ENCODE results near the gene TDRD7.

GRCh38 chr9:97545486-97545885, 133.6 kb downstream of the TDRD7 start:
- TF ChIP-seq POLR2AphosphoS5 (IDR thresholded peaks at IDR 0.05; ENCODE audit: low read depth, low read length), result no peak
- no peak for TF ChIP-seq SIN3A (IDR thresholded peaks at IDR 0.05; ENCODE audit: borderline replicate concordance, insufficient read depth, low read length)
- TF ChIP-seq, protein P1, sequence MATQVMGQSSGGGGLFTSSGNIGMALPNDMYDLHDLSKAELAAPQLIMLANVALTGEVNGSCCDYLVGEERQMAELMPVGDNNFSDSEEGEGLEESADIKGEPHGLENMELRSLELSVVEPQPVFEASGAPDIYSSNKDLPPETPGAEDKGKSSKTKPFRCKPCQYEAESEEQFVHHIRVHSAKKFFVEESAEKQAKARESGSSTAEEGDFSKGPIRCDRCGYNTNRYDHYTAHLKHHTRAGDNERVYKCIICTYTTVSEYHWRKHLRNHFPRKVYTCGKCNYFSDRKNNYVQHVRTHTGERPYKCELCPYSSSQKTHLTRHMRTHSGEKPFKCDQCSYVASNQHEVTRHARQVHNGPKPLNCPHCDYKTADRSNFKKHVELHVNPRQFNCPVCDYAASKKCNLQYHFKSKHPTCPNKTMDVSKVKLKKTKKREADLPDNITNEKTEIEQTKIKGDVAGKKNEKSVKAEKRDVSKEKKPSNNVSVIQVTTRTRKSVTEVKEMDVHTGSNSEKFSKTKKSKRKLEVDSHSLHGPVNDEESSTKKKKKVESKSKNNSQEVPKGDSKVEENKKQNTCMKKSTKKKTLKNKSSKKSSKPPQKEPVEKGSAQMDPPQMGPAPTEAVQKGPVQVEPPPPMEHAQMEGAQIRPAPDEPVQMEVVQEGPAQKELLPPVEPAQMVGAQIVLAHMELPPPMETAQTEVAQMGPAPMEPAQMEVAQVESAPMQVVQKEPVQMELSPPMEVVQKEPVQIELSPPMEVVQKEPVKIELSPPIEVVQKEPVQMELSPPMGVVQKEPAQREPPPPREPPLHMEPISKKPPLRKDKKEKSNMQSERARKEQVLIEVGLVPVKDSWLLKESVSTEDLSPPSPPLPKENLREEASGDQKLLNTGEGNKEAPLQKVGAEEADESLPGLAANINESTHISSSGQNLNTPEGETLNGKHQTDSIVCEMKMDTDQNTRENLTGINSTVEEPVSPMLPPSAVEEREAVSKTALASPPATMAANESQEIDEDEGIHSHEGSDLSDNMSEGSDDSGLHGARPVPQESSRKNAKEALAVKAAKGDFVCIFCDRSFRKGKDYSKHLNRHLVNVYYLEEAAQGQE (IDR thresholded peaks at IDR 0.05; ENCODE audit: insufficient read depth in 1 of 2, low read depth in 2 of 2, low read length in 2 of 2), result no peak
- TF ChIP-seq TAF1 (IDR thresholded peaks at IDR 0.05; ENCODE audit: borderline replicate concordance, insufficient read depth, low read length), result no peak
